ENCODE measurements around the gene FUBP1. TPM values are rescaled to one million over a fixed set of nuclear protein-coding genes. Genes with fewer than 3 reads are reported as not detected.

Gene FUBP1
- total RNA-seq, 1 donor from 2014 or later: 103 TPM

GRCh38 chr1:77958850-77959249, 20.0 kb downstream of the FUBP1 start:
- TF ChIP-seq CTCF (IDR thresholded peaks at IDR 0.05; ENCODE audit: insufficient read depth, low read length, severe bottlenecking): no peak
- Histone ChIP-seq H3K36me3 (ENCODE audit: control insufficient read depth, insufficient read depth, low read length) (peaks cover 24% of the 10 kb centered on the region), H3K4me3 (ENCODE audit: low read depth, low read length) (no peak overlapping the region), H3K27me3 (ENCODE audit: control insufficient read depth, insufficient read depth, low read length) (no peaks in the 10 kb centered on the region)
- DNase-seq (ENCODE audit: low read depth): no peak
- FAIRE-seq: no peak

- H3K36me3 ChIP-seq (ENCODE audit: control insufficient read depth, insufficient read depth, low read length): peaks cover 22% of the 10 kb centered on the region
Observed at GRCh38 chr1:77958391-77958790, 20.5 kb downstream of the FUBP1 start.

GRCh38 chr1:77956464-77956863, 22.4 kb downstream of the FUBP1 start:
- H3K36me3 ChIP-seq (ENCODE audit: control insufficient read depth, insufficient read depth, low read length): peaks cover 20% of the 10 kb centered on the region
- no peak for TF ChIP-seq CTCF (IDR thresholded peaks at IDR 0.05; ENCODE audit: insufficient read depth, low read length, severe bottlenecking)
- H3K4me3 ChIP-seq (ENCODE audit: low read depth, low read length): no peak overlapping the region
- FAIRE-seq (no peak), DNase-seq (ENCODE audit: low read depth) (no peak)
- H3K27me3 ChIP-seq (ENCODE audit: control insufficient read depth, insufficient read depth, low read length): no peaks in the 10 kb centered on the region

More at GRCh38 chr1:77958391-77958790, 20.5 kb downstream of the FUBP1 start:
- TF ChIP-seq CTCF (IDR thresholded peaks at IDR 0.05; ENCODE audit: insufficient read depth, low read length, severe bottlenecking): no peak
- FAIRE-seq: no peak
- Histone ChIP-seq H3K27me3 (ENCODE audit: control insufficient read depth, insufficient read depth, low read length) (no peaks in the 10 kb centered on the region), H3K4me3 (ENCODE audit: low read depth, low read length) (no peak overlapping the region)
- DNase-seq (ENCODE audit: low read depth): no peak

- H3K27me3 ChIP-seq (ENCODE audit: control insufficient read depth, insufficient read depth, low read length): no peaks in the 10 kb centered on the region
- no peak overlapping the region for H3K4me3 ChIP-seq (ENCODE audit: low read depth, low read length)
- FAIRE-seq (no peak), DNase-seq (ENCODE audit: low read depth) (no peak)
- no peak for TF ChIP-seq CTCF (IDR thresholded peaks at IDR 0.05; ENCODE audit: insufficient read depth, low read length, severe bottlenecking)
- H3K36me3 ChIP-seq (ENCODE audit: control insufficient read depth, insufficient read depth, low read length): peaks cover 20% of the 10 kb centered on the region
Observed at GRCh38 chr1:77955709-77956108, 23.2 kb downstream of the FUBP1 start.

GRCh38 chr1:77954521-77954920, 24.4 kb downstream of the FUBP1 start:
- peaks cover 12% of the 10 kb centered on the region for H3K36me3 ChIP-seq (ENCODE audit: control insufficient read depth, insufficient read depth, low read length)
- H3K4me3 ChIP-seq (ENCODE audit: low read depth, low read length): no peak overlapping the region
- H3K27me3 ChIP-seq (ENCODE audit: control insufficient read depth, insufficient read depth, low read length): no peaks in the 10 kb centered on the region
- no peak for FAIRE-seq
- no peak for DNase-seq (ENCODE audit: low read depth)
- no peak for TF ChIP-seq CTCF (IDR thresholded peaks at IDR 0.05; ENCODE audit: insufficient read depth, low read length, severe bottlenecking)

GRCh38 chr1:77953907-77954306, 25.0 kb downstream of the FUBP1 start:
- no peak for TF ChIP-seq CTCF (IDR thresholded peaks at IDR 0.05; ENCODE audit: insufficient read depth, low read length, severe bottlenecking)
- DNase-seq (ENCODE audit: low read depth) (no peak), FAIRE-seq (no peak)
- no peaks in the 10 kb centered on the region for H3K27me3 ChIP-seq (ENCODE audit: control insufficient read depth, insufficient read depth, low read length)
- H3K4me3 ChIP-seq (ENCODE audit: low read depth, low read length): no peak overlapping the region
- H3K36me3 ChIP-seq (ENCODE audit: control insufficient read depth, insufficient read depth, low read length): peaks cover 11% of the 10 kb centered on the region

All from bronchial epithelial cell (primary cell).